Panc1 (cell line): ENCODE measurements around the gene SLC49A3. TPM values are rescaled to one million over a fixed set of nuclear protein-coding genes. Genes with fewer than 3 reads are reported as not detected.

Experiments used
- ATAC-seq: fragments of 200-7000 bp; cut with Tn5 transposase; 2 replicates; pipeline ENCODE4 v1.9.1; 2020; ENCODE audit warnings: mild to moderate bottlenecking, moderate library complexity
- BruUV-seq: library from RNA; stranded (reverse); fragments of 400-500 nt; replicated peaks from 2 replicates; lab custom pipeline; 2021; lab: Mats Ljungman, UMichigan
- CTCF ChIA-PET: fragments of 300-600 bp; sonication (Branson Sonifier 250); formaldehyde crosslinking; loops from one replicate; lab custom pipeline; 2022; ENCODE audit warnings: antibody characterized with exemption; lab: Charles Lee
- POLR2A ChIA-PET: fragments of 300-600 bp; sonication (Branson Sonifier 250); formaldehyde crosslinking; loops from one replicate; lab custom pipeline; 2022; ENCODE audit warnings: antibody characterized with exemption; lab: Charles Lee
- DNase-seq: peaks from one replicate; pipeline ENCODE4 v3.0.0-alpha.2; 2010; ENCODE audit warnings: low read depth, low spot score
- H3K27ac ChIP-seq: 2 replicates; pipeline ENCODE4 v1.5.1; 2011; ENCODE audit warnings: mild to moderate bottlenecking, low read length, inconsistent platforms
- H3K27me3 ChIP-seq: fragments of 200-500 bp; sonication (Bioruptor generic); 2 replicates; pipeline ENCODE4 v1.6.0; 2014; ENCODE audit warnings: low read length, inconsistent platforms; ENCODE audit not compliant: control insufficient read depth, insufficient read depth
- H3K36me3 ChIP-seq: fragments of 200-500 bp; sonication (Bioruptor generic); 2 replicates; pipeline ENCODE4 v1.5.1; 2014; ENCODE audit warnings: inconsistent platforms, mild to moderate bottlenecking, low read length, moderate library complexity; ENCODE audit not compliant: control insufficient read depth, insufficient read depth
- H3K4me1 ChIP-seq: 2 replicates; pipeline ENCODE4 v1.5.1; 2011; ENCODE audit warnings: inconsistent platforms, mild to moderate bottlenecking, low read length, moderate library complexity; ENCODE audit not compliant: control insufficient read depth, insufficient read depth
- H3K4me3 ChIP-seq, 2 experiments: 2 replicates each; pipeline ENCODE4 v1.5.1; 2011 to 2012; ENCODE audit warnings: low read depth in 2 of 2, low read length in 2 of 2, mild to moderate bottlenecking in 2 of 2, inconsistent platforms in 1 of 2, moderate library complexity in 1 of 2
- H3K9me3 ChIP-seq: fragments of 200-500 bp; sonication (Bioruptor generic); 2 replicates; pipeline ENCODE4 v1.5.1; 2014; ENCODE audit warnings: low read depth, mild to moderate bottlenecking, inconsistent platforms, low read length, moderate library complexity; ENCODE audit not compliant: control insufficient read depth, insufficient read depth
- CTCF ChIP-seq: fragments of 450-650 bp; IDR thresholded peaks from 2 replicates; pipeline ENCODE4 v1.5.1; 2017; ENCODE audit warnings: mild to moderate bottlenecking
- POLR2AphosphoS5 ChIP-seq: IDR thresholded peaks from 2 replicates; pipeline ENCODE4 v1.6.1; 2012; ENCODE audit warnings: mild to moderate bottlenecking, low read depth, low read length, moderate library complexity
- REST ChIP-seq, 2 experiments: IDR thresholded peaks; 2 replicates each; pipeline ENCODE4 v1.6.1; 2011 to 2012; ENCODE audit warnings: low read depth in 2 of 2, control low read depth in 1 of 2, low read length in 1 of 2, mild to moderate bottlenecking in 1 of 2, moderate library complexity in 1 of 2; ENCODE audit not compliant: insufficient read depth in 1 of 2
- SIN3A ChIP-seq: IDR thresholded peaks from 2 replicates; pipeline ENCODE4 v1.6.1; 2012; ENCODE audit warnings: low read depth, mild to moderate bottlenecking, low read length, moderate library complexity, borderline replicate concordance; ENCODE audit not compliant: insufficient read depth
- TCF7L2 ChIP-seq: IDR thresholded peaks from 2 replicates; pipeline ENCODE4 v1.6.1; 2011; ENCODE audit warnings: mild to moderate bottlenecking, low read depth, low read length, inconsistent platforms
- in situ Hi-C: cut with HindIII; loops from 2 replicates; pipeline ENCODE4 v1.10.0; 2016; ENCODE audit warnings: low sequenced_read_pairs, low pct_unique_long_range_greater_than_20kb
- intact Hi-C: fragments of 100-400 bp; cut with micrococcal nuclease; formaldehyde crosslinking; loops from one replicate; pipeline ENCODE4 v1.10.0; 2022; ENCODE audit not compliant: unreplicated experiment
- total RNA-seq: library from RNA; stranded (reverse); gene quantifications from one replicate; pipeline ENCODE4 v1.2.1, GENCODE V29; 2021; ENCODE audit not compliant: unreplicated experiment

The SLC49A3 gene
- total RNA-seq, 1 experiment from 2014 or later: 0.62 TPM

DNA sequence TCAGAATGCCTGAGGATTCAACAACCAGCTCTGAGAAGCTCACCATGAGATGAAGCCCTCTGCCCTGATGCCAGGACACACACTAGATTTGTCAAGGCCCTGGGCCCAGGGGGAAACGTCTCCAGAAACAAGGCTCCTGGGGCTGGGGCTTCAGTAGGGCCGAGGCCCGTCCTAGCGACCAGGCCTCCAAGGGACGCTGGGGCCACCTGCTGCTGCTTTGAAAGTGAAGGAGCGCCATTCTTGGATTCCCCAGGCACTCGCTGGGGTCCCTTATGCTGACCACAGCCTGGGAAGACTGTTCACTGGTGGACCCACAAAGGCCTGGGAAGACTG, 39.7 kb downstream of the SLC49A3 start:
- ChIA-PET POLR2A (no interaction called here), CTCF (no interaction called here)
- TF ChIP-seq CTCF (no peak), REST (IDR thresholded peaks at IDR 0.05; ENCODE audit: insufficient read depth in 1 of 2, low read depth in 2 of 2, low read length in 1 of 2) (no peak), TCF7L2 (no peak), POLR2AphosphoS5 (no peak), SIN3A (no peak)
- DNase-seq: no peak
- no peak overlapping the region for H3K4me3 ChIP-seq
- no peaks in the 10 kb centered on the region for H3K9me3 ChIP-seq
- ATAC-seq: no peak
- H3K27ac ChIP-seq: no peak overlapping the region
- H3K27me3 ChIP-seq: no peaks in the 10 kb centered on the region
- intact Hi-C loops (no loop called here), in situ Hi-C loops (no loop called here)
- H3K4me1 ChIP-seq: no peaks in the 10 kb centered on the region
- no peaks in the 10 kb centered on the region for H3K36me3 ChIP-seq
- no TSS peak for BruUV-seq

GRCh38 chr4:648579-649292, 40.2 kb downstream of the SLC49A3 start:
- POLR2A ChIA-PET: no interaction called here
- CTCF ChIA-PET: no interaction called here
- Histone ChIP-seq H3K4me3 (no peak overlapping the region), H3K27ac (no peak overlapping the region), H3K27me3 (no peaks in the 10 kb centered on the region), H3K9me3 (no peaks in the 10 kb centered on the region), H3K36me3 (no peaks in the 10 kb centered on the region), H3K4me1 (no peaks in the 10 kb centered on the region)
- TF ChIP-seq REST (IDR thresholded peaks at IDR 0.05; ENCODE audit: insufficient read depth in 1 of 2, low read depth in 2 of 2, low read length in 1 of 2) (no peak), CTCF (no peak), POLR2AphosphoS5 (no peak), SIN3A (no peak), TCF7L2 (no peak)
- no peak for ATAC-seq
- DNase-seq: no peak
- intact Hi-C loops: no loop called here
- in situ Hi-C loops: no loop called here
- BruUV-seq: no TSS peak
